Caco-2 (cell line): ENCODE results near the gene PDCD1LG2. TPM values are rescaled to one million over a fixed set of nuclear protein-coding genes. Genes with fewer than 3 reads are reported as not detected.
"Not testable (repeated sequence)": the region's sequence is repeated elsewhere in the genome, so short reads cannot be mapped to it uniquely, and the experiment has no call there.

Experiments
- BruUV-seq: library from RNA; stranded (reverse); fragments of 400-500 nt; replicated peaks from 2 replicates; lab custom pipeline; 2021; lab: Mats Ljungman, UMichigan
- CTCF ChIA-PET: fragments of 300-600 bp; sonication (Branson Sonifier 250); formaldehyde crosslinking; loops from one replicate; lab custom pipeline; 2022; ENCODE audit warnings: antibody characterized with exemption; lab: Charles Lee
- POLR2A ChIA-PET: fragments of 300-600 bp; sonication (Branson Sonifier 250); formaldehyde crosslinking; loops from one replicate; lab custom pipeline; 2022; ENCODE audit warnings: antibody characterized with exemption; lab: Charles Lee
- DNase-seq, 2 experiments: peaks; one replicate each; pipeline versions ENCODE4 v3.0.0 to v3.0.0-alpha.2; 2020 to 2022
- H3K27me3 ChIP-seq: replicated peaks from 2 replicates; pipeline ENCODE4 v1.6.0; 2011; ENCODE audit warnings: low read length; ENCODE audit not compliant: control insufficient read depth, insufficient read depth
- H3K36me3 ChIP-seq: 2 replicates; pipeline ENCODE4 v1.5.1; 2011; ENCODE audit warnings: low read length; ENCODE audit not compliant: control insufficient read depth, insufficient read depth
- H3K4me1 ChIP-seq: fragments of 250-450 bp; sonication (Bioruptor Pico); 2 replicates; pipeline ENCODE4 v1.5.1; 2020; ENCODE audit warnings: mild to moderate bottlenecking
- H3K4me3 ChIP-seq: 2 replicates; pipeline ENCODE4 v1.5.1; 2011; ENCODE audit warnings: low read depth, mild to moderate bottlenecking, control low read depth, low read length
- H3K9me3 ChIP-seq: fragments of 250-450 bp; sonication (Bioruptor Pico); 2 replicates; pipeline ENCODE4 v1.5.1; 2020; ENCODE audit warnings: mild to moderate bottlenecking, moderate library complexity
- H3K27ac Mint-ChIP-seq: one replicate; pipeline ENCODE4 v1.8.0; 2022; ENCODE audit warnings: mixed read lengths; ENCODE audit not compliant: unreplicated experiment
- H3K27me3 Mint-ChIP-seq: one replicate; pipeline ENCODE4 v1.8.0; 2022; ENCODE audit warnings: mixed read lengths; ENCODE audit not compliant: insufficient read depth, unreplicated experiment
- H3K36me3 Mint-ChIP-seq: one replicate; pipeline ENCODE4 v1.8.0; 2022; ENCODE audit warnings: mild to moderate bottlenecking, mixed read lengths; ENCODE audit not compliant: insufficient read depth, unreplicated experiment
- H3K4me1 Mint-ChIP-seq: one replicate; pipeline ENCODE4 v1.8.0; 2022; ENCODE audit warnings: low read depth, mixed read lengths; ENCODE audit not compliant: unreplicated experiment
- H3K4me3 Mint-ChIP-seq: one replicate; pipeline ENCODE4 v1.8.0; 2022; ENCODE audit warnings: mild to moderate bottlenecking, moderate library complexity, mixed read lengths; ENCODE audit not compliant: unreplicated experiment
- H3K9me3 Mint-ChIP-seq: one replicate; pipeline ENCODE4 v1.8.0; 2022; ENCODE audit warnings: mixed read lengths; ENCODE audit not compliant: unreplicated experiment
- intact Hi-C: fragments of 100-400 bp; cut with micrococcal nuclease; formaldehyde crosslinking; loops from one replicate; pipeline ENCODE4 v1.10.0; 2022; ENCODE audit not compliant: unreplicated experiment
- total RNA-seq: library from RNA; stranded (reverse); gene quantifications from 2 replicates; pipeline ENCODE4 v1.2.3, GENCODE V29; 2022
- TF ChIP-seq, protein P1 (sequence below), 2 experiments: fragments of 200-600 bp in 1 of 2; IDR thresholded peaks; 1 replicate in 1 of 2; 2 replicates in 1 of 2; pipeline versions ENCODE4 v1.5.1 to v1.8.0; 2011 to 2022; ENCODE audit warnings: antibody characterized with exemption in 1 of 2, control low read depth in 1 of 2, inconsistent platforms in 1 of 2, low read depth in 1 of 2, low read length in 1 of 2, mild to moderate bottlenecking in 1 of 2, moderate library complexity in 1 of 2; ENCODE audit not compliant: insufficient read depth in 1 of 2, severe bottlenecking in 1 of 2, unreplicated experiment in 1 of 2

PDCD1LG2 gene
- total RNA-seq, 1 experiment from 2014 or later = not detected

DNA sequence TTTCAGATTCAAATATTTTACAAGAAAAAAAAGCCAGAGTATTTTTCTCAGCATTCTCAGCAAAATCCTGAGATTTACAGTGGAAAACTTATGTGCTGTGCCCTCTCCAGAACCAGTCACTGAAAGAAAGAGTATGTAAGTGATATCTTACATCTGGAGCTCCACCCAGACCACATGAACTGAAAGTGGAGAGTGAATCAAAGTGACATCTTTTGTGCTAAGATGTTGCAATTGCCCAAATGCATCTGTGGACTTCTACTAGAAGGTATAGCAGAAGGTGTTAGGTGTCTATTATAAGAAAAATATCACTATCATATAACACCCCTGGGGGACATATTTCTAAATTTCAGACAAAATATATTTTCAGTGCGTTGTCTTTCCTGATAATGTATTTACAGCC lies 69.5 kb downstream of the PDCD1LG2 start:
- intact Hi-C loops = no loop called here
- Histone ChIP-seq H3K9me3 (no peaks in the 10 kb centered on the region), H3K36me3 (no peaks in the 10 kb centered on the region), H3K4me1 (no peaks in the 10 kb centered on the region), H3K27me3 (no peaks in the 10 kb centered on the region), H3K4me3 (no peak overlapping the region)
- Mint-ChIP-seq H3K9me3 (no peaks in the 10 kb centered on the region), H3K36me3 (no peaks in the 10 kb centered on the region), H3K27ac (no peak overlapping the region), H3K4me1 (no peaks in the 10 kb centered on the region), H3K27me3 (no peaks in the 10 kb centered on the region), H3K4me3 (no peak overlapping the region)
- TF ChIP-seq, protein P1, sequence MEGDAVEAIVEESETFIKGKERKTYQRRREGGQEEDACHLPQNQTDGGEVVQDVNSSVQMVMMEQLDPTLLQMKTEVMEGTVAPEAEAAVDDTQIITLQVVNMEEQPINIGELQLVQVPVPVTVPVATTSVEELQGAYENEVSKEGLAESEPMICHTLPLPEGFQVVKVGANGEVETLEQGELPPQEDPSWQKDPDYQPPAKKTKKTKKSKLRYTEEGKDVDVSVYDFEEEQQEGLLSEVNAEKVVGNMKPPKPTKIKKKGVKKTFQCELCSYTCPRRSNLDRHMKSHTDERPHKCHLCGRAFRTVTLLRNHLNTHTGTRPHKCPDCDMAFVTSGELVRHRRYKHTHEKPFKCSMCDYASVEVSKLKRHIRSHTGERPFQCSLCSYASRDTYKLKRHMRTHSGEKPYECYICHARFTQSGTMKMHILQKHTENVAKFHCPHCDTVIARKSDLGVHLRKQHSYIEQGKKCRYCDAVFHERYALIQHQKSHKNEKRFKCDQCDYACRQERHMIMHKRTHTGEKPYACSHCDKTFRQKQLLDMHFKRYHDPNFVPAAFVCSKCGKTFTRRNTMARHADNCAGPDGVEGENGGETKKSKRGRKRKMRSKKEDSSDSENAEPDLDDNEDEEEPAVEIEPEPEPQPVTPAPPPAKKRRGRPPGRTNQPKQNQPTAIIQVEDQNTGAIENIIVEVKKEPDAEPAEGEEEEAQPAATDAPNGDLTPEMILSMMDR (IDR thresholded peaks at IDR 0.05; ENCODE audit: insufficient read depth in 1 of 2, low read depth in 1 of 2, low read length in 1 of 2, severe bottlenecking in 1 of 2, unreplicated experiment in 1 of 2) = no peak
- ChIA-PET CTCF (no interaction called here), POLR2A (no interaction called here)
- no TSS peak for BruUV-seq
- DNase-seq = no peak

DNA sequence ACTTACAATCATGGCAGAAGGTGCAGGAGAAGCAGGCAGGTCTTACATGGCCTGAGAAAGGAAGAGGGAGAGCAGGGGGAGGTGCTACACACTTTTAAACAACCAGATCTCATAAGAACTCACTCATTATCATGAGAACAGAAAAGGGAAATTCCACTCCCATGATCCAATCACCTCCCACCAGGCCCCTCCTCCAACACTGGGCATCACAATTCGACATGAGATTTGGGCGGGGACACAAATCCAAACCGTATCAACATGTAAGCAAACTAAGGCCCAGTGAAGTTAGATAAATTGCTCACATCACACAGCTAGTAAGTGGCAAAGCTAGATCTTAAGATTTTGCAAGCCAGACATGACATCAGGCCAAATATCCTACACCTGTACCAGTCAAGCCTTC lies 70.3 kb downstream of the PDCD1LG2 start:
- Histone ChIP-seq H3K36me3 (no peaks in the 10 kb centered on the region), H3K4me1 (no peaks in the 10 kb centered on the region), H3K4me3 (no peak overlapping the region), H3K9me3 (no peaks in the 10 kb centered on the region), H3K27me3 (no peaks in the 10 kb centered on the region)
- Mint-ChIP-seq H3K9me3 (no peaks in the 10 kb centered on the region), H3K27ac (no peak overlapping the region), H3K36me3 (no peaks in the 10 kb centered on the region), H3K4me3 (no peak overlapping the region), H3K27me3 (no peaks in the 10 kb centered on the region), H3K4me1 (no peaks in the 10 kb centered on the region)
- no TSS peak for BruUV-seq
- ChIA-PET POLR2A (no interaction called here), CTCF (no interaction called here)
- no peak for DNase-seq
- intact Hi-C loops = no loop called here
- TF ChIP-seq, protein P1 (IDR thresholded peaks at IDR 0.05; ENCODE audit: insufficient read depth in 1 of 2, low read depth in 1 of 2, low read length in 1 of 2, severe bottlenecking in 1 of 2, unreplicated experiment in 1 of 2) = no peak

DNA sequence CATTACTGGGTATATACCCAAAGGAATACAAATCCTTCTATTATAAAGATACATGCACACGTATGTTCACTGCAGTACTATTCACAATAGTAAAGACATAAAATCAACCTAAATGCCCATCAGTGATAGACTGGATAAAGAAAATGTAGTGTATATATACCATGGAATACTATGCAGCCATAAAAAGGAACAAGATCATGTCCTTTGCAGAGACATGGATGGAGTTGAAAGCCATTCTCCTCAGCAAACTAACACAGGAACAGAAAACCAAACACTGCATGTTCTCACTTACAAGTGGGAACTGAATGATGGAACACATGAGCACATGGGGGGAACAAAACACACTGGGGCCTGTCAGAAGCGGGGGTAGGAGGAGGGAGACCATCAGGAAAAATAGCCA lies 71.4 kb downstream of the PDCD1LG2 start:
- POLR2A ChIA-PET, DNase-seq, H3K27me3 Mint-ChIP-seq, H3K4me3 ChIP-seq, BruUV-seq, H3K4me3 Mint-ChIP-seq, H3K4me1 ChIP-seq, H3K36me3 ChIP-seq, H3K27ac Mint-ChIP-seq, H3K9me3 Mint-ChIP-seq, H3K36me3 Mint-ChIP-seq, H3K9me3 ChIP-seq, intact Hi-C loops, CTCF ChIA-PET, H3K4me1 Mint-ChIP-seq, H3K27me3 ChIP-seq: not testable (repeated sequence)

DNA sequence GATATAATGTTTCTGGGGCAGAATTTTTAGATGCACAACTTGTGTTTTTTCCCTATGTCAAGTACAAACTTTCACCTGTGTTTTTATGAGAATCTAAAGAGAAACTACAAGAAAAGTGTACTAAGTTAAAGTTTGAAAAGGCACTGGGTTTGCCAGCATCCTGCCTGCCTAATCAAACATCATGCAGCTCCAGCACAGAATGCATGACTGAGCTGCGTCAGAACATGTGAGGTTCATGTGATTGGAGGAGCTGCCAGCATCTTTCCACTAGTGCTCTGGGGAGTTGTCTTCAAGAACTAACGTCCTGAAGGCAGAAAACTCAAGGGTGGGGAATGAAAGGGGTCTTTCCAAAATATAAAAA lies 72.5 kb downstream of the PDCD1LG2 start:
- no peaks in the 10 kb centered on the region for H3K9me3 ChIP-seq
- DNase-seq = no peak
- no peaks in the 10 kb centered on the region for H3K27me3 Mint-ChIP-seq

More for the DNA sequence above, 72.5 kb downstream of the PDCD1LG2 start:
- Mint-ChIP-seq H3K4me1 (no peaks in the 10 kb centered on the region), H3K27ac (no peak overlapping the region), H3K9me3 (no peaks in the 10 kb centered on the region), H3K36me3 (no peaks in the 10 kb centered on the region), H3K4me3 (no peak overlapping the region)
- TF ChIP-seq, protein P1 (IDR thresholded peaks at IDR 0.05; ENCODE audit: insufficient read depth in 1 of 2, low read depth in 1 of 2, low read length in 1 of 2, severe bottlenecking in 1 of 2, unreplicated experiment in 1 of 2) = no peak
- CTCF ChIA-PET = no interaction called here
- BruUV-seq = no TSS peak
- intact Hi-C loops = no loop called here
- Histone ChIP-seq H3K36me3 (no peaks in the 10 kb centered on the region), H3K4me1 (no peaks in the 10 kb centered on the region), H3K27me3 (no peaks in the 10 kb centered on the region), H3K4me3 (no peak overlapping the region)
- POLR2A ChIA-PET = no interaction called here
